Heart right ventricle (tissue), 16 donors: ENCODE results near the gene IFI44. TPM values are rescaled to one million over a fixed set of nuclear protein-coding genes. Genes with fewer than 3 reads are reported as not detected.

Experiments
- ATAC-seq, 8 donors: fragments of 200-7000 bp; cut with Tn5 transposase; one replicate each; pipeline ENCODE4 v1.9.1; 2020; ENCODE audit warnings: mild to moderate bottlenecking in 8 of 8, moderate library complexity in 8 of 8, moderate number of reproducible peaks in 1 of 8
- DNase-seq, 2 donors: peaks; one replicate each; pipeline ENCODE4 v3.0.0-alpha.2; 2020
- H3K27ac ChIP-seq, 10 donors: fragments of 200-600 bp; sonication (generic) in 2 of 10; one replicate each; pipeline versions ENCODE4 v1.5.0 to v1.8.0; 2020 to 2022; ENCODE audit warnings: mild to moderate bottlenecking in 3 of 10
- H3K27me3 ChIP-seq, 7 donors: fragments of 200-600 bp; one replicate each; pipeline ENCODE4 v1.8.0; 2021 to 2022; ENCODE audit warnings: mild to moderate bottlenecking in 2 of 7
- H3K36me3 ChIP-seq, 9 donors: fragments of 200-600 bp; sonication (generic) in 1 of 9; one replicate each; pipeline versions ENCODE4 v1.5.0 to v1.8.0; 2020 to 2022; ENCODE audit warnings: mild to moderate bottlenecking in 2 of 9
- H3K4me1 ChIP-seq, 9 donors: fragments of 200-600 bp; sonication (generic) in 1 of 9; one replicate each; pipeline versions ENCODE4 v1.5.0 to v1.8.0; 2020 to 2022; ENCODE audit warnings: mild to moderate bottlenecking in 4 of 9
- H3K4me3 ChIP-seq, 10 donors: fragments of 200-600 bp; sonication (generic) in 2 of 10; one replicate each; pipeline versions ENCODE4 v1.5.0 to v1.8.0; 2020 to 2022; ENCODE audit warnings: mild to moderate bottlenecking in 7 of 10, moderate library complexity in 2 of 10
- H3K9me3 ChIP-seq, 11 donors: fragments of 200-600 bp in 10 of 11; sonication (generic) in 2 of 11; one replicate each; pipeline versions ENCODE4 v1.5.0 to v1.8.0; 2013 to 2022; ENCODE audit warnings: mild to moderate bottlenecking in 2 of 11, control low read depth in 1 of 11, moderate library complexity in 1 of 11
- WGBS, 2 donors: extraction: QIAGEN DNeasy Blood & Tissue Kit; methylation state at CpG; one replicate each; pipeline ENCODE4 v1.1.7; 2013; ENCODE audit warnings: inconsistent platforms in 1 of 2; 5-methylcytosine and 5-hydroxymethylcytosine counted together
- intact Hi-C, 10 donors: fragments of 100-400 bp; cut with DNase I; formaldehyde crosslinking; loops; one replicate each; pipeline versions ENCODE4 v1.11.1 to v1.14.2; 2022
- long read RNA-seq, 3 donors: library from polyadenylated mRNA; unstranded; transcript quantifications; one replicate each; pipeline ENCODE4 v2.0.0, GENCODE V29; 2020 to 2021
- polyA plus RNA-seq, 2 donors: library from polyadenylated mRNA; stranded (reverse); fragments of 200-250 nt; gene quantifications; one replicate each; pipeline ENCODE4 v1.2.3, GENCODE V29; 2013
- total RNA-seq, 10 donors: library from RNA; stranded (reverse); fragmentation: NEBNext Ultra II Directional in 3 of 10; extraction: Animal tissue kit (Norgen Biotek cat#: 25700) in 3 of 10; gene quantifications; one replicate each; pipeline versions ENCODE4 v1.2.1 to v1.2.4, GENCODE V29; 2021 to 2023
- TF ChIP-seq, protein P1 (sequence below), 9 donors: fragments of 200-600 bp; sonication (generic) in 2 of 9; IDR thresholded peaks; one replicate each; pipeline versions ENCODE4 v1.5.0 to v1.8.0; 2021 to 2022; ENCODE audit warnings: antibody characterized with exemption in 9 of 9, mild to moderate bottlenecking in 5 of 9, moderate library complexity in 1 of 9
- donor health status: Arrhythmogenic right ventricular cardiomyopathy.
- donor health status: ischemic (EF 13 %, LVEDD 7.1; RV severe dilation, severe dysfunction).
- donor health status: healthy with polysubstance abuse.
- donor health status: DM: no; HTN: yes; CAD: no.
- donor health status: DM: no; HTN: no; CAD: no.
- donor health status: ischemic (EF 25% LVEDD 6.9; RV normal size, moderate dysfunction).
- donor health status: ischemic (EF 25% LVEDD 5.7; RV mildly dilated, moderate dysfunction).
- donor health status: healthy.
- donor health status: DM: yes; HTN: yes; CAD: no.
- donor health status: Ischemic cardiomyopathy.
- donor health status: ischemic (EF 35%, LVEDD 5.7; RV mildly dilated, moderate dysfunction).
- donor health status: nonischemic (EF 11% LVEDD 7.7; RV severe dilation, severe dysfunction).
- donor health status: DM: yes; HTN: yes; CAD: no.
- donor health status: PGD.
- donor health status: ischemic (EF 29% LVEDD 5.4; RV normal size, mild dysfunction).
- donor health status: nonischemic (EF 23%, LVEDD 6.1; RV moderate dilation, normal function).

Gene IFI44
- 10 to 100 TPM in 6 of 10 donors, 1 to 10 TPM in 4; 6.4 to 23.7 (median 11.6) TPM for total RNA-seq
- 10 to 100 TPM; 11.2 to 71.5 TPM for polyA plus RNA-seq
- long read RNA-seq, donor 1 = 0 reads
- long read RNA-seq, donor 2, partial matches to known transcripts = 1 of 5 reads
- long read RNA-seq, donor 2, other reads (novel, unspliced or antisense) = 4 of 5 reads
- long read RNA-seq, donor 3, partial matches to known transcripts = 2 of 5 reads
- long read RNA-seq, donor 3, other reads (novel, unspliced or antisense) = 0 of 5 reads

DNA sequence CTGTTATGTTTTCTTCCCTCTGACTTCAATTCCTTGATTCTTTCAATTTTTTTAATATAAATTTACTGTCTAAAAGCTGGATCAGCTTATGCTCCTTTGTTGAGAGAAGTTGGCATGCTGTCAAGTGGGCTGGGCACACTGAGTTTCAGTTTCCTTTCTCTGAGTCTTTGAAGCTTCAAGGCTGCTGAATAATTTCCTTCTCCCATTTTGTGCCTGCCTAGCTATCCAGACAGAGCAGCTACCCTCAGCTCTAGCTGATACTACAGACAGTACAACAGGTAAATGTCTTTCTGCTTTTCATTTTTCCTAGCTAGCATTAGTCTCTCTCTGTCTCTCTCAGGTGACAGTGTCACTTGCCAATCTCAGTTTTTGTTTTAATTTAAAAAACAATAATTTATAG, at the start of gene IFI44:
Gene IFI44 (plus strand): TSS at position 204 of the 400 bp plus-strand sequence. CDS start 365 bp downstream, outside the sequence.
- Histone ChIP-seq H3K27ac (peak within 1 kb of the TSS in 9 of 10 donors; percentile 36 to 88 (median 74)), H3K9me3 (peaks cover 0 to 22% (median 0%) of the 10 kb centered on the region in 11 donors), H3K36me3 (peaks cover 0 to 9% (median 0%) of the 10 kb centered on the region in 9 donors), H3K4me1 (peaks cover 0 to 49% (median 27%) of the 10 kb centered on the region in 9 donors), H3K27me3 (no peaks in the 10 kb centered on the region), H3K4me3 (peak within 1 kb of the TSS; percentile 4 to 65 (median 49))
- DNase-seq = peak; percentile 72 to 92
- intact Hi-C loops = loop anchor here in 4 of 10 donors (1.0 to 5.0 kb wide), 4 partner anchors 23 to 32 kb away; partner anchors contain the start of gene IFI44L (in 2 of the 4)
- TF ChIP-seq, protein P1, sequence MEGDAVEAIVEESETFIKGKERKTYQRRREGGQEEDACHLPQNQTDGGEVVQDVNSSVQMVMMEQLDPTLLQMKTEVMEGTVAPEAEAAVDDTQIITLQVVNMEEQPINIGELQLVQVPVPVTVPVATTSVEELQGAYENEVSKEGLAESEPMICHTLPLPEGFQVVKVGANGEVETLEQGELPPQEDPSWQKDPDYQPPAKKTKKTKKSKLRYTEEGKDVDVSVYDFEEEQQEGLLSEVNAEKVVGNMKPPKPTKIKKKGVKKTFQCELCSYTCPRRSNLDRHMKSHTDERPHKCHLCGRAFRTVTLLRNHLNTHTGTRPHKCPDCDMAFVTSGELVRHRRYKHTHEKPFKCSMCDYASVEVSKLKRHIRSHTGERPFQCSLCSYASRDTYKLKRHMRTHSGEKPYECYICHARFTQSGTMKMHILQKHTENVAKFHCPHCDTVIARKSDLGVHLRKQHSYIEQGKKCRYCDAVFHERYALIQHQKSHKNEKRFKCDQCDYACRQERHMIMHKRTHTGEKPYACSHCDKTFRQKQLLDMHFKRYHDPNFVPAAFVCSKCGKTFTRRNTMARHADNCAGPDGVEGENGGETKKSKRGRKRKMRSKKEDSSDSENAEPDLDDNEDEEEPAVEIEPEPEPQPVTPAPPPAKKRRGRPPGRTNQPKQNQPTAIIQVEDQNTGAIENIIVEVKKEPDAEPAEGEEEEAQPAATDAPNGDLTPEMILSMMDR (IDR thresholded peaks at IDR 0.05) = no peak
- ATAC-seq = peak; percentile 69 to 96 (median 92)

DNA sequence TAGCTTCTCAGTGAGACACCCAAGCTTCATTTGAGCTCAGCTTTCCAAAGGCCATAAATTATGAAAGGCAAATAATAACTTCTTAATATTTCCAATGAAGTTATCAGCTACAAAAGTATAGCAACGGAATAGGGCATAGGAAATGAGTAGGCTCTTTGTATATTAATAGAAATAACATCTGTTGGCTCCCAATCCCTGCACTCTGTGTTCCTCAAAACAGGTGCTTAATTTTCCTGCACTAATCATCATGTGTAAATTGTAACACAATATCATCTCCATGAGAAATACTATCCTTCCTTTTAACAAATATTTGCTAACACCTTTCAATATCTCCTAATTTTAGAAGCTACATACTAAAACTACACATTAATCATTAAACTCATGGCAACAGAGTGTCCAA, 48.6 kb upstream of the IFI44 start:
- H3K27ac ChIP-seq = no peak overlapping the region
- H3K27me3 ChIP-seq = no peaks in the 10 kb centered on the region
- H3K4me3 ChIP-seq = no peak overlapping the region
- TF ChIP-seq, protein P1 (IDR thresholded peaks at IDR 0.05) = no peak
- ATAC-seq (no peak), DNase-seq (no peak)
- WGBS, 2 donors = 40 to 43% methylated on average over 1 of the region's 1 CpG
- intact Hi-C loops = loop anchor here in 1 of 10 donors (10.0 kb wide), 1 partner anchor 466 kb away; no protein-coding TSS in a partner anchor
- no peaks in the 10 kb centered on the region for H3K9me3 ChIP-seq
- H3K4me1 ChIP-seq = peaks cover 0 to 3% (median 0%) of the 10 kb centered on the region in 9 donors
- H3K36me3 ChIP-seq = no peaks in the 10 kb centered on the region

DNA sequence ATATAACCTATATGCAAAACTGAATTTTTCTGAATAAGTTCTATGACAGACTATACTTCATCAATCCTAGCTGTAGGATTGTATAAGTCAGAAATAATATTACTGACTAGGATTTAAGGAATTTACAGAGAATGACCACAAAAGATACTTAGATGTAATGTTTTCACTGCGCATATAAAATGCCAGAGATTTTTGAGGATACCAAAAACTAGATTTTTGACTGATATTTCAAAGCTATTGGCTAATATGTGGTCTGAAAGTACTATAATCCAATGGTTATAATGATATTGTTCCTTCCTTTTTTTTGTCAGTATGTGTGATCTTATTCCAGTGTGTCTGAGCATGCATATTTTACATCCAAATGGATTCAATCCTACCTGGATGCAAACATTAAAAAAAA, 46.4 kb upstream of the IFI44 start:
- ATAC-seq (no peak), DNase-seq (no peak)
- H3K27me3 ChIP-seq = peaks cover 0 to 8% (median 0%) of the 10 kb centered on the region in 7 donors
- H3K4me1 ChIP-seq = peaks cover 0 to 6% (median 0%) of the 10 kb centered on the region in 9 donors
- intact Hi-C loops = loop anchor here in 1 of 10 donors (10.0 kb wide), 1 partner anchor 468 kb away; no protein-coding TSS in a partner anchor
- H3K36me3 ChIP-seq = no peaks in the 10 kb centered on the region
- H3K9me3 ChIP-seq = no peaks in the 10 kb centered on the region
- no peak overlapping the region for H3K27ac ChIP-seq
- TF ChIP-seq, protein P1 (IDR thresholded peaks at IDR 0.05) = no peak
- H3K4me3 ChIP-seq = no peak overlapping the region
- WGBS, 2 donors = 92 to 93% methylated on average over 1 of the region's 1 CpG

GRCh38 chr1:78604643-78605042, 45.0 kb upstream of the IFI44 start:
- intact Hi-C loops = loop anchor here in 9 of 10 donors (5.0 to 10.0 kb wide), 4 partner anchors 457 to 472 kb away; no protein-coding TSS in a partner anchor
- Histone ChIP-seq H3K27me3 (peaks cover 0 to 8% (median 3%) of the 10 kb centered on the region in 7 donors), H3K4me3 (no peak overlapping the region), H3K9me3 (no peaks in the 10 kb centered on the region), H3K4me1 (peaks cover 0 to 6% (median 0%) of the 10 kb centered on the region in 9 donors), H3K27ac (no peak overlapping the region), H3K36me3 (no peaks in the 10 kb centered on the region)
- TF ChIP-seq, protein P1 (IDR thresholded peaks at IDR 0.05) = no peak
- WGBS, 2 donors = 85 to 87% methylated on average over 5 of the region's 5 CpGs
- no peak for ATAC-seq
- DNase-seq = no peak
